ENCODE results near the gene BTBD18.
"Not testable (repeated sequence)": the region's sequence is repeated elsewhere in the genome, so short reads cannot be mapped to it uniquely, and the experiment has no call there.

Gene BTBD18

GRCh38 chr11:57728829-57729228 lies 22.8 kb downstream of the BTBD18 start:
- DNase-seq: no peak

- DNase-seq: no peak
Measured at GRCh38 chr11:57727185-57727584, 24.4 kb downstream of the BTBD18 start.

GRCh38 chr11:57716726-57717125 lies 34.9 kb downstream of the BTBD18 start:
- not testable (repeated sequence) for DNase-seq

- DNase-seq: no peak
Measured at GRCh38 chr11:57713835-57714234, 37.8 kb downstream of the BTBD18 start.

- peak; percentile 93 for DNase-seq
Measured at GRCh38 chr11:57712256-57713150, 39.1 kb downstream of the BTBD18 start, which contains the start of gene TMX2. TMX2 (plus strand) TSS chr11:57712593; CDS start chr11:57712619, 26 bp downstream.

GRCh38 chr11:57711414-57712255 lies 40.0 kb downstream of the BTBD18 start, which contains the start of gene MED19:
MED19 (minus strand) TSS chr11:57712215; CDS start chr11:57712179, 36 bp downstream.
- DNase-seq: peak; percentile 86

DNA sequence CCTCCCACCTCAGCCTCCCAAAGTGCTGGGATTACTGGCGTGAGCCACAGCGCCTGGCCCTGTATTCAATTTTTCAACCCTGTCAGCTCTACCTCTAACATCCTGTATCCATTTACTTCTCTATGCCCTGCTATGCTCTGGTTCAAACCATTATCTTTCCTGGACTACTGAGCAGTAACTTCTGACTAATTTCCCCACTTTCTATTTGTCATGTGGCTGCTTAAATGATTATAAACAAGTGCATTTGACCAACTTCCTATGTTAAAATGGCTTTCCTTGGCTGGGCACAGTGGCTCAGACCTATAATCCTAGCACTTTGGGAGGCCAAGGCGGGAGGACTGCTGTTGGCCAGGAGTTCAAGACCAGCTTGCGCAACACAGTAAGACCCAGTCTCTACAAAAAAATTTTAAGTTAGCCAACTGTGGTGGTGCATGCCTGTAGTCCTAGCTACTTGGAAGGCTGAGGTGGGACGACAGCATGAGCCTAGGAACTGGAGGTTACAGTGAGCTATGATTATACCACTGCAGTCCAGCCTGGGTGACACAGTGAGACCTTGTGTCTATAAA lies 41.7 kb downstream of the BTBD18 start:
- no peak for DNase-seq

DNA sequence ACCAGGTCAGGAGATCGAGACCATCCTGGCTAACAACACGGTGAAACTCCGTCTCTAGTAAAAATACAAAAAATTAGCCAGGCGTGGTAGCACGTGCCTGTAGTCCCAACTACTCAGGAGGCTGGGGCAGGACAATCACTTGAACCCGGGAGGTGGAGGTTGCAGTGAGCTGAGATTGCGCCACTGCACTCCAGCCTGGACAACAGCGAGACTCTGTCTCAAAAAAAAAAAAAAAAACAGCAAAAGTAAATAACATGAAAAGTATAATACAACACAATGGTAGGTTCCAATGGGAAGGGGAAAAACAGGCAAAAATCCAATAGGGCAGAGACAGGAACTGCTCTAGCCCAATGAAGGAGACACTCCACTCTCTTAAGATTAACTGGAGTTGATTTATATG lies 46.2 kb downstream of the BTBD18 start:
- DNase-seq: not testable (repeated sequence)

- no peak for DNase-seq
Measured at GRCh38 chr11:57704932-57705331, 46.7 kb downstream of the BTBD18 start.

DNA sequence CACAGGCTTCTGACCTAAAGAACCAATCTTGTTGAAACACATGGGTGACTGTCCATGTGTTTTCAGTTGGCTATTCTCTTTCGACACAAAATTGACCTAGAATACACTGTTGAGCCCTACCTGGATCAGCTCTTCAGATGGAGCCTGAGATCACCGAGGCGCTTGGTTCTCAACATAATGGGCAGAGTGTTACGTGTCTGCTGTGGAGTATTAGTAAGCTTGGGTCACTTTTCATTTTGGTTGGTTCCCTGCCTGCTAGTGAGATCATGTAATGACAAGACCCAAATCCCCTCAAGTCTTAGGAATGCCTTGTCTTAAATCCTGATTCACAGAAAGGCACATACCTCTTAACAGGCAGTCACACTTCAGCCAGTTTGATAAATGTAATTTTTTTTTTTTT lies 48.3 kb downstream of the BTBD18 start:
- DNase-seq: no peak

- no peak for DNase-seq
Measured at GRCh38 chr11:57700425-57700824, 51.2 kb downstream of the BTBD18 start.

- DNase-seq: no peak
Measured at GRCh38 chr11:57699813-57700212, 51.8 kb downstream of the BTBD18 start.

GRCh38 chr11:57698843-57699365 lies 52.7 kb downstream of the BTBD18 start:
- DNase-seq: no peak

Measured in CD4-positive, alpha-beta T cell treated with Interferon gamma for 1 hour (primary cell).